ENCODE data around the gene HNF1A.

HNF1A gene

DNA sequence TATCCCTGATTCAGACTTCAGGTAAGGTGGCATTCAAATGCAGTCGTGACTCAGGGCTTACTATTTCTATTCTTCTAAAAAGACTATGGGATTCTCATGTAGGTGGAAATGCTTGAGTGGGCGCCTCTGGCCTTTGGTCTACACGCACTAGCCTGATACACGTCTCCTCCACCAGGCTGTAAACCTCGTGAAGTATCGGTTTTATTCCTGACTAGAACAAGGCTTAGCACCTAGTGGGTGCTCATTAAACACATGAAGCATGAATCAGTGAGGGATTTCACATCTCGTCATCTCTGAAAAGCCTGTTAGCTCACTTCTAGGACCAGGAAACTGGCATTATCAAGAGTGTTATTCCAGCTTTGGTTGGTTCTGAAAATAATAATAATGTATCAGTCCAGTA is 17.7 kb upstream of the HNF1A start:
- no peak for DNase-seq

DNA sequence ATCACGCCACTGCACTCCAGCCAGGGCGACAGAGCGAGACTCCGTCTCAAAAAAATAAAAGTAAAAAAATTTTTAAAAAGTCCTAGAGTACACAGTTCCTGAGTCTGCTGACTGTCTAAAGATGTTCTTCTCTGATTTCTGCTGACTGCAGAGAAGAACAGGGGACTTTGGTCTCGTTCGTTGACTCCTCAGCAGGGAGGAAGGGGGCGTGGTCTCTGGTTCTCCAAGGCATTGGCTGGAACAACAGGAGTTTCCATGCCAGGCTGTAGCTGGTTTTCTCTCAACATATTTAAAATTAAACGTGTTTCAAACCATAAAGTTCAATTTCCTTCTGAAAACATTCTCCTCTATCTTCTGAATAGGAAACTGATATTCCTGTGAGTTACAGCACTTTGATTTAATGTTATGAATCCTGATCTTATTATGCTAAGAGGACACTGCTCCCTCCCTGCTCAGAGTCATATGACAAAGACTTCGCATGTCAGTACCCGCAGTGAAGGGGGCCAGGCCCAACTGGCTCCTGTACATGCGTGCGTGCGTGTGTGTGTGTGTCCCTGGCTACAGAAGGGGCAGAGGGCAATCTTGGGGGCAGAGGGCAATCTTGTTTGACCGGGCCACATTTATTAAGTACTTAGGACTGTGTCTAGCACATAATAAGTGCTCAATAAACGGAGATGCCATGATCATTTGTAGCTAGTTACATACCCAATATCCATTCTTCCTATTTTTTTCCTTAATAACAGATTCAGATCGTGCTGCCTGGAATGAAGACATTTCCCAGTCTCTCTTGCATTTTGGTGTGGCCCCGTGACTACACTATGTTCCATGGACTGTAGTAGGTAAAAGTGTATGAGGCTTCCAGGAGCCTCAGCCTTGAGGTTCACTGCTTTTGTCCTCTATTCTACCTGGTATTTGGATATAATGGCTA is 16.5 kb upstream of the HNF1A start:
- no peak for DNase-seq

DNA sequence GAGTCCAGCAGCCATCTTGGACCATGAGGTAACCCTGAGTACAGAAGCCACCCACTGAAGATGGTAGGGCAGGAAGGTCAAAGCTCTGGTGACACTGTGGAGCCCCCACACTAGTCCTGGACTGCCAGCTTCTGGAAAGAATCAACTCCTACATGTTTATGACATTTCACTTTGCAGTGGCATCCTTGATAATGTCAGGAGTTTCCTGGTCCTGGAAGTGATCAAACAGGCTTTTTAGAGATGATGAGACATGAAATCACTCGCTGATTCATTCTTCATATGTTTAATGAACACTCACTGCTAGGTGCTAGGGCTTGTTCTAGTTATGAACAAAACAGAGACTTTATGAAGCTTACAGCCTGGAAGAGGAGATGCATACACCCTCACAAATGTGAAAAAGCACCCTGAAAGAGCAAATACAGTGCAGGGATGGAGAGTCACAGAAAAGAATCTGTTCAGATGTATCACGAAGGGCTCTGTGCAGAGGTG is 15.8 kb upstream of the HNF1A start:
- DNase-seq = no peak

DNA sequence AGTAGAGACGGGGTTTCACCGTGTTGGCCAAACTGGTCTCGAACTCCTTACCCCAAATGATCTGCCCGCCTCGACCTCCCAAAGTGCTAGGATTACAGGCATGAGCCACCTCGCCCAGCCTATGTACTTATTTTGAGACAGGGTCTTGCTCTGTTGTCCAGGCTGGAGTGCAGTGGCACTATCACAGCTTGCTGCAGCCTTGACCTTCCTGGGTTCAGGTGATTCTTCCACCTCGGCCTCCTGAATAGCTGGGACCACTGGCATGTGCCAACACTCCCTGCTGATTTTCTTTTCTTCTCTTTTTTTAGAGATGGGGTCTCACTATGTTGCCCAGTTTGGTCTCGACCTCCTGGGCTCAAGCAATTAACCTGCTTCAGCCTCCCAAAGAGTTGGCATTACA is 14.0 kb upstream of the HNF1A start:
- DNase-seq = no peak

DNA sequence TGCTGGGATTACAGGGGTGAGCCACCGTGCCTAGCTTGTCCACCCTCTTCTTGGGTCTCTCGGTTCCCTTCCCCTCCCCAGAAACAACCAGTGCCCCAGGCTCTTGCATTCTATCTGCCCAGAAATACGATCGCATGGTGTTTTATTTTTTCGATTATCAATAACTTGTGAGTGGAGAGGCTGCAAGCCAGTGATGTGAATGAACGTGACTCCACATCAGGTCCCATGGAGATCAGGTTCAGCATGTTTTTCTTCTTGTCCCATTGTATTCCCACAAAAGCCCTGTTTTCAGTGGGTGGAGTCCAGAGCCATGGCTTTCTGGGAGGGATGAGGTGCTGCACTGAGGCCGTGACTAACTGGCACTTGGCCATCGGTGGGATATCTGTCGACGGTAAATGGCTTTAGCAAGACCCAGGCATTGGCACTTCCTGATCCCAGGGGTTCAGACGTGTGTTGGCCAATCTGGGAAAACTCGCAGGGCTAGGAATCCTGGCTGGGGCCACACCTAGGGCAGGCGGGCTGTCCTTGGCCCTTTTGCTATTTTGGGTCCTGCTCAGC is 12.7 kb upstream of the HNF1A start:
- DNase-seq = no peak

DNA sequence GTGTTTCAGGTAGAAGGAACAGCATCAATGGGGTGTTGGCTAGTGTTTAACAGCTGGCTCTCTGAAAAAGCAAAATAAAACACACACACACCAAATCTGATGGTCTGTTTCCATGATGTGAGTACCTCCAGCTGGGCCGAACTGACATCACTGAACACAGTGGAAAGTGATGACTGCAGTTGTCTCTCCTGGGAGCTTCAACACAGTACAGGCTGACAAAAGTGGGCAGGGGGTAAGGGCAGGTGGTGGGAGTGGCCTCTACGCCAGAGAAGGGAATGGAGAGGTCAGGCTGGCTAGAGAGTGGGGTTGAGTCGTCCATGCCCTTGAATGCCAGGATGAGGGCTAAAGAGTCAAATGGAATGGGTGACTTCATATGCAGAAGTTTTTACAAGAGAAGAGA is 8.0 kb upstream of the HNF1A start:
- no peak for DNase-seq

DNA sequence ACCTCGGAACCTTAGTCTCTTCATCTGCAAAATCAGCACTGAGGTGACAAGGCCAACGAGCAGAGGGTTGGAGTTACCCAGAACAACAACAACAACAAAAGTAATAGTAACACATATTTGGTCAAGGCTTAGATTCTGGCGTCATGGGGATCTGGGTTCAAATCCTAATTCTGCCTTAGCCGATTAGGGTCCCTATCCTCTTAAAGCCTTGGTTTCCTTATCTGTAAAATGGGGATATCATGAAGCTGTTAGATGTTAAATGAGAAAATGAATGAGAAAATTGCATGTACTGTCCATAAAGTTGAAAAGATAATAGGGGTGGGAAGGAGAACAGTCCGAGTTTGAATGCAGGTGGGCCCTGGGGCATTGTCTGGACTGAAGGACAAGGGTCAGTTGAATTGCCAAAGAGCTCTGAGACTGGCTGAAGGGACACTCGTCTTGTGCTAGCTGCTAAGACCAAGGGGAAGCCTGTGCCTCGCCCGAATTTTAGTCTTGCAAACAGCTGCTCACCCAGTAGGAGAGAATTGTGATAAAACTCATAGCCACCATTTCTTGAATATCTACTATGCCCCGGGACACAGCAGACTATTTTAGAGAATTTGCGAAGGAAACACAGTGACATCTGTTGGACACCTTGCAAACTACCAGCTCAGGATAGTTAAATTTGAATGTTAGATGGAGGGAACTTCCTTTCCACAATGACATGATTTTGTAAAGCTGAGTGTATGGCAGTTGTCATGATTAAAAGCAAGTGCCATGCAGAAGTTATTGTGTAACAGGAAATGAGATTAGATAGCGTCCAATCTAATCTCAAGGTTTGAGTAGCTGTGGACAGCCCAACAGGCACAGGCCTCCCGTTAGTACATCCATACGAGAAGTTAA is 6.8 kb upstream of the HNF1A start:
- DNase-seq = no peak

DNA sequence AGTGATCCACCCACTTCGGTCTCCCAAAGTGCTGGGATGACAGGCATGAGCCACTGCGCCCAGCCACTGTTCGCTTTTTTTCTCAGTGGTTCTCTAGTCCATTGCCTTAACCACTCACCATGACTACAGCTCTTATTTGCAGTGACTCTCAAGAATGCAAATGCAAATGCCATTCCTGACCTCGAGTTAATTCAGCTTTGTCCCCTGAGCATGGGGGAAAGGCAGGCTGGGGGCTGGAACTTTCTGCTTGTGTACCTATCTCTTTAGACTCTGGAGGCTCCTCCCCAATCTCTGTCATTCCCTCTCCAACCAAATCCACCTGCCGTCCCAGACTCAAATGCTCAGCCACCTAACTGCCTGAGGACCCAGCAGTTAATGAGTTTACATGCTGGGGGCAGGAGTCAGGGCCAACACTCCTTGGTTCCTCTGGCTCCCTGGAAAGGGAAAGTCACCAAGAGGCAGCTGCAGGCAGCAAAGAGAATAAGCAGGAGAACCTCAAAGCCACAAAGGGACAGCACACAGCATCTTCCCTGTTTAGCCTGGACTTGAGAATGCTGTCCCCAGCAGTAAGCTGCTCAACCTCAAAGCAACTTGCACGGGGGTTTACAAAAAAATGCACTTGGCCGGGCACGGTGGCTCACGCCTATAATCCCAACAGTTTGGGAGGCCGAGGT is 5.3 kb upstream of the HNF1A start:
- no peak for DNase-seq

DNA sequence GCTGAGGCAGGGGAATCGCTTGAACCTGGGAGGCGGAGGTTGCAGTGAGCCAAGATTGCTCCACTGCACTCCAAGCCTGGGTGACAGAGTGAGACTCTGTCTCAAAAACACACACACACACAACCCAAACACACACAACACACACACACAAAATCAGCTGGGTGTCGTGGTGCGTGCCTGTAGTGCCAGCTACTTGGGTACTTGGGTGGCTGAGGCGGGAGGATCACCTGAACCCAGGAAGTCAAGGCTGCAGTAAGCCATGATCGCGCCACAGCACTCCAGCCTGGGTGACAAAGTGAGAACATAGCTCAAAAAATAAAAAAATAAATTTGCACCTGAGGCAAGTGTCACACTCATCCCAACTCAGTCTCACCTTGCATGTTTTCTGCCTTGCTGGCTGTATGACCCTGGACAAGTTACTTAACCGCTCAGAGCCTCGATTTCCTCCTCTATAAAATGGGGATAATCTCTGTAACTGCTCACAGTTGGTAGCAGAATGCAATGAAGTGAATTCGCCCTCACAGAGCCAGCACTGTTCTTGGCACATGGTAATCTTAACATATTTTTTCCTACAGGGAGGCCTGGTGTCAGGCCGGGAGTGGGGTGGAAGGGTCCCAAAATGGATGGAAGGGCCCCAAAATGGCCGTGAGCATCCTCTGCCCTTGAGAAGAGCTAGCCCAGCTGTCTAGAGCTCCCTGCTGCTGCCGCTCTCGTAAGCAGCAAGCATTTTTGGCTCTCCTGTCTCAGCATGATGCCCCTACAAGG is 630 bp upstream of the HNF1A start:
- DNase-seq = no peak

DNA sequence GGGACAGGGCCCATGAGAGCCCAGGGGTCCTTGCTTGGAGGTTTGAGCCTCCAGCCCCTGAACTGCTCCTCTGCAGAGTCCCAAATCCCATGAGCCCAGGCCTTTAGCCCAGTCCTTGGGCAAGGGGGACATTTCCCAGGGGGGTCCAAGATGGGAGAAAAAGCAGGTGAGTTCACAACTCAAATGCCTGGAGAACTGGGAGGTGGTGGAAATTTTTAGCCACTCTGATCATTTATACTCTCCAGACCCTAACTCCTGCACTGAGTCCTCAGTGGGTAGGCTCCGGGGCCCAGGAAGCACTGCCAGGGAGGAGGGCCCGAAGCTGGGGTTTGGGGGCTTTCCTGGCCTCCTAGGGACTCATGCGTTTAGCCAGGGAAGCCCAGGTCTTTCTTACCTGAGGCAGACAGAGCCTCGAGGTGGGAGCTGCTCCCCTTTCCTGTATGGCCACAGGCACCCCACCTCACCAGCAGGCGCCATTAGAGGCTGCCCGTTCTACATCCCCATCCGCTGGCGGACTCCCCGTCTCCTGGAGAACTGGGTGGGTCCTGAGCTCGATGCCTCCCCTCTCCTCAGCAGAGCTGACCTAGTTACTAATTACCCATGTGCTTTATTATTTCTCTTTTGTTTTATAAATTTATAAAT is 998 bp downstream of the HNF1A start:
- DNase-seq = no peak

DNA sequence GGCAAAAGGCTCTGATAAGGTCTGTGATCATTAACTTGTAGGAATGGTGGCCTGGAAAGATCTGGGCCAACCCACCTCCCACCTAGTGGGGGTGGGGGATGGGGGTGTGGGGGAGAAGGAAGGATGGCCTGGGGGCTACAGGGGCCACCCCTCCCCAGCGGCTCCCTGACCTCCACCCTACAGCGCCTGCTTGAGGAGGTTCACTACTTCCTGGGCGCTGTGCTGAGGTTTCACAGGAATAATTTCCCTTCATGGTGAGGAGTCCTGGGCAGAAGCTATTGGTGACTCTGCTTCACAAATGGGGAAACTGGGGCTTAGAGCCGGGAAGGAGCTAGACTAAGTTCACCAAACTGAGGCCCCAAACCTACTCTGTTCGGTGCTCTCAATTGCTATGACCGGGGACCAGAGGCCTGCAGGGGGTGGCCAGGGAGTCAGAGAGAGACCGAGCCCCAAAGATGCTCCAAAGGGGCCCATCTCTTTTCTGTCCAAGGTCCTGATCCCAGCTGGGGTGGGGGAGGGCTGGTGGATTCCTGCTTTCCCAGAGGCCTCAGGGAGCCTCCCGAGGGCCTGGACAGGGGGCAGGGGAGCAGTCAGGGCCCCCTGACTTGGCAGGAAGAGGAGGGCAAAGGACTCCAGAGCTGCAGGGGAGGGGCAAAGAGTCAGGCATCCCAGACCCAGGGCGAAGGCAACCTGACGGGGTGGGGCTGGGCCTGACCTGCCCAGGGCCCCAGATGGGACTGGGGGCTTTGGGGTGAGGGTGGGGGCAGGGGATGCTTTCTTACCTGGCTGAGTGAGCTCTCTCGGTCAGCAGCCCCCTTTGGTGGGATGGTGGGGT is 1.7 kb downstream of the HNF1A start:
- no peak for DNase-seq

DNA sequence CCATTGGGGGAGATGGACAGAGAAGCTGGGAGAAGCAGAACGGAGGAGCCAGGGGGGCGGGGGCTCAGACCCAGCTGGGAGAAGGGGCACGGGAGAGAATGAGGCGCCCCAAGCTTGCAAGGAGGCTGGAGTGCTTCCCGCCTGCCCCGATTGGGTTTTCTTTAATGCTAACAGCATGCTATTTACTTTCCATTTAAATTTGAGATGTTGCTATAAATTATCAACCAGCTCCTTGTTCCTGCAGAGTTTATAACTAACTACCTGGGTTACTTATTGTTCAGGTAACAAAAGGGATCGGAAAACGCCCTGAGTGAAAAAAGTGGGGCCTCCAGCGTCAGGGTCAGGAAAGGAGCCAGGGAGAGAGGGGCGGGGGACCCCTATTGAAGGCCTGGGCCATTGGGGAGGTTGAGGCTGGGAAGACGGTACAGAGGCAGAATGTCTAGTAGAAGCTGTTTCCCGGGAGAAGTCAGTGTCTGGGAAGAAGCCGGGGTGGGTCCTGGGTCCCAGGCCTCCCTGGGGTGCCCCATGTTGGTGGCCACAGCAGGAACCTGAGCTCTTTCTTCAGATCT is 2.5 kb downstream of the HNF1A start:
- no peak for DNase-seq

DNA sequence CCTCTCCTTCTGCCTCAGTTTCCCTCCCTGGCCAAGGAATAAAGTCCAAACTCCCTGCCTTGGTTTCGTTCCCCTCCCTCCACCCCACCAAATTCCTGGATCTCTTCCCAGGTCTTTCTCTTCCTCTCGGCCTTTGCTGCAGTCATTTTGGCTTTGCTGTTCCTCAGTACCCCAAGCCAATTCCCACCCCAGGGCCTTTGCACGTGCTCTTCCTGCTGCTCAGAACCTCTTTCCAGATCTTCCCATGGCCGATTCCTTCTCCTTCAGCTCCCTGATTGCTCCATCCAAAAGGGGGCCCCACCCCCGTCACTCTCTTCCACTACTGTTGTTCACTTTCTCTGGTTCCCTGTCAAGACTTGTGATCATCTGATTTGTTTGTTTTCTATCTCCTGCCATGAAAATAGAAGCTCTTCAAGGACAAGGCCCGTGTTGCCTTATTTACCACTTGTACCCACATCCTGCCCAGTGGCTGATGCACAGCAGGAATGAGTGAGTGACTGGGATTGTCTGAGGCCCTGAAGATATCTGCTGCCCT is 3.1 kb downstream of the HNF1A start:
- no peak for DNase-seq

DNA sequence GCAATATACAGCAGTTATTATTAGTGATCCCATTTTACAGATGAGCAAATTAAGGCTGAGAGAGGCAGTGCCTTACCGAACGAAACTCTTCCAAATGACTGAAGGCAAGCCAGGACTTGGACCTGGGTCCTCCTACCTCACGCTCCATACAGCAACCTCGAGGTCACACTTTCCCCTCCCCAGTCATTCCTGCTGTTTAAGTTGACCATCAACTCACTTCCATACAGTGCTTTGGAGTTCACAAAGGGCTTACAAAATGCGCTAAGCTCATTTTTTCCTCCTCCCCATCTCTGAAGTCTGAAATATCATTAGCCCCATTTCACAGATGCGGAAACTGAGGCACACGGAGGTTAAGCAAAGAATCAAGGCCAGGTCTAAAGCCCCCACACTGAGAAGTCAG is 4.3 kb downstream of the HNF1A start:
- DNase-seq = no peak

DNA sequence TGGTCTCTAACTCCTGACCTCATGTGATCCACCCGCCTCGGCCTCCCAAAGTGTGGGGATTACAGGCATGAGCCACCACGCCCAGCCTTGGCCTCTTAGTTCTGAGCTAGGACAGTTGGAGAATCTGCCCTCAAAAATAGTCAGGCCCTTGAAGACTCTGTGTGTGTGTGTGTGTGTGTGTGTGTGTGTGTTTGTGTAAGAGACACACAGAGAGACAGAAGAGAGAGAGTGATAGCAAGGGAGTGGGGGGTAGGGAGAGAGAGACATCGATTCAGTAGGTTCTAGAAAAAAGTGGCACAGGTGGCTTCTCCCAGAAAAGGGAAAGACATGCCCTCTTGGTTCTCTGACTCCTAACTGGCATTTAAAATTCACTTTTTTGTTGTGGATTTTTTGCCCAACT is 5.4 kb downstream of the HNF1A start:
- no peak for DNase-seq

DNA sequence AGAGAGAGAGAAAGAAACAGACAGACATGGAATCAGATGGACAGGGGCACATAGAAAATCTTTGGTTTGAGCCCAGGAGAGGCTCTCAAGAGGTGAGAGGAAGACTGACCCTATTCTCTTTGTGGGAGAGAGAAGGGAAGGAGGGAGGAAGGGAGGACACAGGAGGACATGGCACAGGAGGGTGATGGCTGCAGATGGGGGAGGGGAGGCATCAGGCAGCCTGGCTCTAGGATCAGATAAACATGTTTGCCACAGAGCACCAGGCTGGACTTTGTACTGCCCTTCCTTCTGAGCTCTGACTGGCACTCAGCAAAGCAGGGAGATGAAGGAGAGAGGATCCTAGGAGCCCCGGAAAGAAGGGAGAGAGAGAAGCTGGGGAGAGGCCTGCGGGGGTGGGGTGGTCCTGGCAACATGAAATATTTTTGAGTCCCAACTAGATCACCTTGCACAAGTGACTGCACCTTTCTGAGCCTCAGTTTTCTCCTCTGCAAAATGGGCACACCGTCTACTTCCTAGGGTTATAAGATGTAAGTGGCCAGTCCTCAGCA is 6.1 kb downstream of the HNF1A start:
- DNase-seq = no peak

DNA sequence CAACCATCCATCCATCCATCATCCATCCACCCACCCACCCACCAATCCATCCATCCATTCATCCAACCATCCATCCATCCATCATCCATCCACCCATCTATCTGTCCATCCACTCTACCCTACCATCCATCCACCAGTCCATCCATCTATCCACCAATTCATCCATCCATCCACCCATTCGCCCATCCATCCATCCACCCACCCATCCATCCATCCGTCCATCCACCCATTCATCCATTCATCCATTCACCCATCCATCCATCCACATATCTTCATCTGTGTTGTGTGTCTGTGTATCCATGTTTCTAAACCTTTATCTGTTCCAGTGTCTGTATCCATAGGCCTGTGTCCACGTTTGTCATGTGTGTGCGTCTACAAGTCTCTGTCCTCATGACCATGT is 9.9 kb downstream of the HNF1A start:
- DNase-seq = no peak

DNA sequence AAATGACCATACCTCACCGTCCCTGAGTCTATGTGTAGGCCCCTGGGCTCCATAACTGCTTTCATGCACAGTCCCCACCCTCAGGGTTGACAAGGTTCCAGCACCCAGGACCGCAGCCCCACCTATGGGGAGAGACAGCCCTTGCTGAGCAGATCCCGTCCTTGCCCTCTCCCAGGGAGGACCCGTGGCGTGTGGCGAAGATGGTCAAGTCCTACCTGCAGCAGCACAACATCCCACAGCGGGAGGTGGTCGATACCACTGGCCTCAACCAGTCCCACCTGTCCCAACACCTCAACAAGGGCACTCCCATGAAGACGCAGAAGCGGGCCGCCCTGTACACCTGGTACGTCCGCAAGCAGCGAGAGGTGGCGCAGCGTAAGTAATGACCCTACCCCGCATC is 10.3 kb downstream of the HNF1A start:
- DNase-seq = no peak

DNA sequence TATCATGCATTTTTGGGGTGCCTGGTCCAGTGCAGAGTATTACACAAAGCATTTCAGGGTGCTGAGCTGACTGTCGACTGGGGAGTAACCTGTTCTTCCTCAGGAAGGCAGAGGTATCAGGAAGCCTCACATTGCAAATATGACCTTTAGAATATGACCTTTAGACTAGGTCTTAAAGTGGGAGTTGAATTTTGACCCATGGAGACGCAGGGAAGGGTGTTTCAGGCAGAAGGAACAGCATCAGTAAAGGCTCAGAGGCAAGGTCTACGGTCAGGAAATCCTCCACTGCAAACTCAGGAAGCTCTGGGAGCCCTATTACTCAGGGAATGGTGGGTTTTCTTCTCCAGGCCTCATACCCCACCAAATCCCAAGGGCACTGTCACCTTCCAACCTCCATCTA is 11.3 kb downstream of the HNF1A start:
- no peak for DNase-seq

Data from T-helper 9 cell (primary cell).